DMS153 treated with DMSO at 0.1 percent for 48 hours (cell line): ENCODE results near the gene GPR68.
"Not testable (repeated sequence)": the region's sequence is repeated elsewhere in the genome, so short reads cannot be mapped to it uniquely, and the experiment has no call there.

ENCODE experiments used
- DNase-seq: peaks from one replicate; lab custom pipeline; 2025; ENCODE audit not compliant: unreplicated experiment; lab: John Stamatoyannopoulos, UW

The GPR68 gene

DNA sequence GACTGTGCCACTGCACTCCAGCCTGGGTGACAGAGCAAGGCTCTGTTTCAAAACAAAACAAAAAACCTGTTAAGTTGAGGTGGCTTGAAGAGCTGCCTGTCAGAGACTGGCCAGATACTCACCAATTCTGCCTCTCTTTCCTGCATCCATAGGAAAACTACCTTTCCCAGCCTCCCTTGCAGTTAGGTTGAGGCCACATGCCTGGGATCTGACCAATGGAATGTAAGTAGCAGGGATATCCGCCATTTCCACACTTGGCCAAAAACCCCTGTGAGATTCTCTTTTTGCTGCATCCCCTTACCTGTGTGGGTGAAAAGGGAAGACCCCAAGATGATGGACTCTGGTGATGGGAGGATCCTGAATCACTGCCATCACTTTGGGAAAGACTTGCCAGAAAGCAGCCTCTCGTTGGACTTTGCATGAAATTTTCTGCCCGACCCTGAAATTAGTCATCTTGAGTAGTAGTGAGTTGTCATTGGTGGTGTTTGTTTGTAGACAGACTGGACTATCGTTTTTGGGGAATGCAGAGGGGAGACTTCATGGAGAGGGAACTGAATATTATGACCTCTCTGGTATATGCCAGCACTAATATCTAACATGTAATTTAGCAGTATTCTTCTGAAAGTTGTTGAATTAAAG lies 14.0 kb downstream of the GPR68 start:
- DNase-seq, result no peak

DNA sequence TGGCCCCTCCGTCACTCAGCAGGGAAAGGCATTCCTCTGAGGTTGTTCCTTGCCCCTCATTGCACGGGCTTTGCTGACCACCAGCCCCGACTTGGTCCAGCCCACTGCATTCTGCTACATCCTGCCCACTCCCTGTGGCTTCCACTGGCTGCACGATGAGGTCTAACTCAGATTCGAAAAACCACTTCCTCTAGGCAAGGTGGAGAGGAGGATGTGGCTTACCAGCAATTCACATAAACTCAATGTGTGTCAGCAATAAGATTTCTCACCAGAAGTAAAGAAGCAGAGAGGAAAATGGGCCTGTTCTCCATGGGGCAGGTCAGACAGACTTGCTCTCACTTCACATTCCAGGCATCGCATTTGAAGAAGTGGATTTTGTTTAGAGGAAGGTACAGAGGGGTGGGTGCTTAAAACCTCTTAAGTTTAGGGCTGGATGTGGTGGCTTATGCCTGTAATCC lies 14.7 kb downstream of the GPR68 start:
- no peak for DNase-seq

DNA sequence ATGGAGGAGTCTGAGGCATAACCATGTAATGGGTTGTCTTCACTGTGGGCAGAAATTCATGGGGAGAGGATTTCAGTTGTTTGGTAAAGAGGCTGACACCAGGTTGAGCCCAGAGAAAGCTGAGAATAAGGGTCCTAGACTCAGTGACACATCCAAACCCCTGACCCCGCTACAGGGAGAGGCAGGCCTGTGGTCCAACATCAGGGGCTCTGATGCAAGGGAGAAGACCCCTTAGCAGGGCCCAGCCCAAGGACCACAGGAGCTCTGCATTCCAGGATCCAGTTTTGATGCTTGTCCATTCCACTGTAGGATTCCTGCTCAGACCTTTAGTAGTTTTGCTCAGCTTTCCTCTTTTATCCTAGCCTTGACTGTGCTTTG lies 15.5 kb downstream of the GPR68 start:
- DNase-seq, result no peak

DNA sequence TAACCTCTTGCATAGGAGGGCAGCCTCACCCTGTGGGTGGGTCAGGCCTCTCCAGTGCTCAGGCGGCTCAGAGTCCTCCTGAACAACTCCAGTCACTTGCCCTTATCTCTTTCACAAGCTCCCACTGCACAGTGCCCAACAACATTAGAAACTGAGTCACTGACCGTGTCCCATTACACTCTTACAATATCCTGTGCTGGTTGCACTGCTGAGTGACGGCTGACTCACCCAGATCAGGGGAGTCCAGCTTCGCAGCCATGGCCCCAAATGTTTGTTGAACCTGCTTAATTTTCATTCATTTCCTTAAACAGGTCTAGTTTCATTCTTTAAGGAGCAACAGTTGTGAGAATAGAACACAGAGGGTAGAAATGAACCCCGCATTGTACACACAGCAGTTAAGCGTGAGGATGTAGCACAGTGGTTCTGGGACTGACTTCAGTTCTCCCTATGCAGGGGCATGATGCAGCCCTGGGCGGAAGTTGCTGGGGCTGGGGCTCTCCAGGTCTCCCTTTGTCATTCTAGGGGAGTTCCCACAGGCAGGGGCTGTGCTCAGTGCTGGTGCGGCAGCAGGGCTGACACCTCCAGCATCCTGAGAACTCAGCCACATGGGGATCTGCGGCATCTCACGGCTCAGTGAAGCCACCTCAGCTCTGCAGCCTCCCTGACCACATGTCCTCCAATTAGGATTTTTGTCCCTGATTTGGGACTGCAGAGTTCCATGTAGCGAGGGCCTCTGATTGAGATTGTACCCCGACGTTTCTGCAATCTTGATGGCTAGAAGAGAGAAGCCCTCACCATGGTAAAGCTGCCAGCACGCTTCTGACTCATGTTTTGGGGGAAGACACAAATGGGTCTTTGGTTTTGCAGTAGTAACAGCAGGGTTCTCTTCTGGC lies 16.1 kb downstream of the GPR68 start:
- no peak for DNase-seq

DNA sequence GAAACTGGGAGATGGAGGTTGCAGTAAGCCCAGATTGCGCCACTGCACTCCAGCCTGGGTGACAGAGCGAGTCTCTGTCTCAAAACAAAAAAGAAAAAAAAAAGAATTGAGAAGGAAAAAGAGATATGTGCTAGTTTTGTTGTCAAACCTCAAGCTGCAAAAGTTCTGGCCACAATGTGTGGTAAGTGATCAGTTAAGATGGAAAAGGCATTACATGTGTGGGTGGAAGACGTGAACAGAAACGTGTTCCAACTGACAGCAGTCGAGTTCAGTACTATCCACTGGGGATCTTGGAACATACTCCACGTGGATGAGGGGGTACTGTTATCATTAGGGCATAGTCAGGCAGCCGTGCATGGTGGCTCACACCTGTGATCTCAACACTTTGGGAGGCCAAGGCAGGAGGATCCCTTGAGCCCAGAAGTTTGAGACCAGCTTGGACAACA lies 17.3 kb downstream of the GPR68 start:
- no peak for DNase-seq

DNA sequence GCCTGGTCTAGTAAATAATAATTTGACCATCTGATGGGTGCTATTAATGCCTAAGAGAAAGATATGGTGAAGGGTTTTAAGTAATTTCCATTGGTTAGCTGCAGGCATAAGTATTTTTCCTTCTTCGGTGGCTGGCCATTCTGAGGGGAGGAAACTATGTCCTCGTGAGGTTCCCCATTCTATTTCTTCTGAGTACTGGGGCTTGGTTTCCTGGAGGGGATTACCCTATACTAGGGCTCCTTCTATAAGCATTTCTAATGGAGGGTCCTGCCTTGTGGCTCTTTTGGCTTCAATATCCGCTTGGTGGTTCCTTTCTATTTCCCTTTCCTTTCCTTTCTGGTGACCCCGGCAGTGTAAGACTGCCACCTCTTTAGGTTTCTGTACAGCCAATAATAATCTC lies 18.1 kb downstream of the GPR68 start:
- not testable (repeated sequence) for DNase-seq

DNA sequence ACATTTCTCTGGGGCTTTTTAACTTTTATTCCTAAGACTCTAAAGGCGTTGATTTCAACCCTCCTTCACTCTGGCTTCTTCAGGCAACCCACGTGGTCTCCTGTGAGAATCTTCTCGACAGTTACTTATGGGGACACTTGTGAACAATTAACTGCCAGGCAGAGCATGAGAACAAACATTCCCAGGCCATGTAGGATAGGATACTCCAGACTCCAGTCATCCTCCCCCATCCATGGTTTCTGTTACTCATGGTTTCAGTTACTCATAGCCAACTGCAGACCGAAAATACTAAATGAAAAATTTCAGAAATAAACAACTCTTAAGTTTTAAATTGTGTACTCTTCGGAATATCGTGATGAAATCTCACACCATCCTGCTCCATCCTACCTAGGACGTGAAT lies 19.5 kb downstream of the GPR68 start:
- DNase-seq, result no peak

DNA sequence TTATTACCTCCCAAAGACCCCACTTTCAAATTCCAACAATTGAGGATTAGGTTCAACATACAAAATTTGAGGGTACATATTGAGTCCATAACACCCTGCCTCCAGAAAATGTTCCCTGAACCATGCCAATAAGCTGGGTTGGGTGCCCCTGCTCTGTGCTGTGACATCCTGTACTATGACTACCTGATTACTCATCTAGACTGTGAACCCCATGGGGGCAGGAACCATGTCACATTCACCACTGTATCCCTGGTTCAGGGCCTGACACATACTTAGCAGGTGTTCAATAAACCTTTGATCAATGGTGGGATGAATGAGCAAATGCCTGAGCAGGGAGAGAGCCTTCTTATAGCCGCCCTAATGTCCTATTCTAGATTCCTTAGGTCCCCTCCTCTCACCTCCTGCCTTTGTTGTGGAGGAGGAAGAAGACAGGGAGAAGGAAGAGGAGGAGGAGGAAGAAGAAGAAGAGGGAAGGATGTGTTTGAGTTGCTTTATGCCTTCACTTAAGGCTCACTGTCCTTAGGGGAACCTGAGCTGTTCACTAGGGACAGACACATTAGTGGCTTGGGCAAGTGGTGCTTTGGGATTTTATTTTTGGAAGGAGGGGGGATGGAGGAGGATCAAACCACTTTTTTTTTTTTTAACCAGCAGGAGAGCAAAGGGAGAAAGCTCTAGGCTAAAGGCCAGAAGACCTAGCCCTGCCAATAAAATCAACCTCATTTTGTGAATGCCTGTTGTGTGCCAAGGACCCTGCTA lies 21.3 kb downstream of the GPR68 start:
- no peak for DNase-seq

DNA sequence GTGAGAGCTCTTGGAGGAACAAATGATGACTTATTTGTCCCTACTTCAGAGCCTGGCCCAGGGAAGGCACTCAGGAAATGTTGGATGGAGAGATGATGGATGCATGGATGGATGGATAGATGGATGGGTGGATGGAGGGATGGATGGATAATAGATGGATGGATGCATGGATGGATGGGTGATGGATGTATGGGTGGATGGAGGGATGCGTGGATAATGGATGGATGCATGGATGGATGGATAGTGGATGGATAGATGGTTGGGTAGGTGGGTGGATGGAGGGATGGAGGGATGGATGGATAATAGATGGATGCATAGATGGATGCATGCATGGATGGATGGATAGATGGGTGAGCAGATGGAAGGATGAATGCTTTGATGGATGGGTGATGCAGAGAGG lies 23.2 kb downstream of the GPR68 start:
- no peak for DNase-seq

DNA sequence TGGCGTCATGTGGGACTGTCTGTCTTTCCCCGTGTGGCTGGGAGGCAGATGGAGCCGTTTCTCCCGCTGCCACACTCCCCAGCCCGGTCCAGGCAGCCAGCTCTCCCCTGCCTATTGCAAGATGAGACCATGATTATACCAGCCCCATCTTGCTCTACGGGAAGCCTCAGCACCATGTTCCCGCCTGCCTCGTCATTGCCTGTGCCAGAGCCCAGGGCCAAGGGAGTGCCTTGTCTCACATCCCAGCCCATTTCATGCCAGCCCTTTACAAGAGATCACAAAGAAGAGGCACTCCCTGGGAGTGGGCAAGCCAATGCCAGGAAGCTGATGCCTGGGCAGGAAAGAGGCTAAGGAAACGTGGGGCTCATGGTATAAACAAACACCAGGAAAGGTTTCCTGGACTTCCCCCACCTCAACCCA lies 23.9 kb downstream of the GPR68 start:
- DNase-seq, result no peak

DNA sequence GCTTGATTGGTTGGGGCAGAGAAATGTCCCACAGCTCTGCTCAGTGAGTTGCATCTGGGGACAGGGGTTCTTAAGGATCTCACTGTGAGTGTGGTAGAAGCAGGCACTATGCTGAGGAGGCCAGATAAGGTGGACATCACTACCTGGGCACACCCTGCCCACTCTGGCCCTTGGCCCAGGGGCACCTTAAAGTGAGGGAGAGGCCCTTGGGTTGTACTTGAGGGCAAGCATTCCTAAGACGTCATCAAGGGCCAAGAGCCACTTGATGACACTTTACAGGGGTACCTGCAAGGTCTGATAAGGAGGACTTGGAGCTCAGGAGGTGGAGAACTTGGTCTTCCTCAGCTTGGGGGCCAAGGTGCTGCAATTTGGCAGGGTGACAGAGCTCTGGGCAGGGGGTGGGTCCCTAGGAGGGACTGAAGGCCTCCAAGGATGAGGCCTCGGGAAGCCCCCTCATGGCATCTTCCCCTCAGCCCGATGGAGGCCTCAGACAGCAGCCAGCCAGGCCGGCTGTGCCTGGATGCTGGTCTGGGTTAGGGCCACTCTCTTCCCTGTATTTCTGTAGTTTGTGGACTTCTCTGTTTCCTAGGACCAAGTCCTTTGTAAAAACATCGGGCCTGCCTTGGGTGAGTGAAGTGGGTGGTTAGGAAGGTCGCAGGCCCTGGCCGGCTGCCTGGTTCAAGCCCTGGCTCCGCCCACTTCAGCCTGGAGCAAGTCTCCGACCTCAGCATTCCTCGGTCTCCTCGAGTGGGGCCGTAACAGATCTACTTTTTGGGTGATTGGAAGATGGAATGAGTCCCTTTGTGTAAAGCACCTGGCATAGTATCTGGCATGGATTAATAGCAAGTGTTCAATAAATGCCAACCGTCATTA lies 24.8 kb downstream of the GPR68 start:
- DNase-seq, result no peak

DNA sequence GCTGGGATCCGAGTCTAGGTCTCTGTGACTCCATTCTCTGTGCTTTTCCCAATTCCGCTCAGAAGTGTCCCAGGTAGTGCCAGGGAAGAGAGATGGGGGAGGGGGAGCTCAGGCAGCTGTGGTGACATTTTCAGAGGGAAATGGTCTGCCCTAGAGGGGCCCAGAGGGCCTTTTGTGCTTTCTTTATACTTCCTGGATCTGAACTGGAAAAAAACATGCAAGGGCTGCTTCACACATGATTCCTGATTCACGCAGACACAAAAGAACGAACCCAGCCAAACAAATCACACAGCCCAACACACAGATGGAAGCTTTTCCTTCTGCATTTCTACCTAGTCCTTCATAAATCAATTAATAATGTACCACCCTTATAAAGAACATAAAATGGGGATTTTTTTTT lies 26.5 kb downstream of the GPR68 start:
- no peak for DNase-seq

DNA sequence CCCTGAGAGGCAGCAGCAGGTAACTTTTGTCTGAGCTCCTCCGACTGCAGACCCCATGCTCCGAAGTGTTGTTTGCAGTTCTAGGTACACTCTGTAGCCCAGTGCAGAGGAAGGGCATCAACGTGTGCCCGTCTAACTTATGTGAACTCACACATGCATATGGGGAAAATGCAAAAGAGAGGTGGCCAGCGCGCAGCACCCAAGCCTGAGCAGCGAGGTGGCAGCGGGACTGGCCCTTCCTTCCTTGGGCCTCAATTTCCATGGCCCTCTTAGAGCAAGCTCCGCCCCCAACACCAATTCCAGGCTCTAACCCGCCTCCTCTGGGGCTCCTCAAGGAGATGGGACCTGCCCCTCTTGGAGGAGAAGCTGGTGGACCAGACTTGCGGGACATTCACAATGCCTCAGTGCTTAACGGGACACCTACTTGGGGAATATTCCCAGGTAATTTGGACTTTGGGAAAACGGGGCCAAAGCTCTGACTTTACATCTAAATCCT lies 27.7 kb downstream of the GPR68 start:
- DNase-seq, result no peak

DNA sequence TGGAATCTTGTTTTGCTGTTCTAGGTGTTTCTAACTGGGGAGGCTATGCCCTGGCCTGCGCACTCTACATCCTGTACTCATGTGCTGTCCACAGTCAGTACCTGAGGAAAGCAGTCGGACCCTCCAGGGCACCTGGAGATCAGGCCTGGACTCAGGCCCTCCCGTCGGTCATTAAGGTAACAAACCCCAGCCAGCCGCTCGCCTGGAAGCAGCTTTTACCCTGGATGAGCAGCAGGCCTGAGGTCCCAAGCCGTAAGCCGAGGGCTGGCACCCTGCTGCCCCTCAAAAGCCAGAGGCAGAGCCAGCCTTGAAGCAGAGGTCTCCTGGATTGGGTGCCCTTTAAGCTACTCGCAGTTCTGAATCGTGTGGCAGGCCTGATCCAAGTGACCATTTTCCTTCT lies 29.1 kb downstream of the GPR68 start:
- DNase-seq, result no peak

DNA sequence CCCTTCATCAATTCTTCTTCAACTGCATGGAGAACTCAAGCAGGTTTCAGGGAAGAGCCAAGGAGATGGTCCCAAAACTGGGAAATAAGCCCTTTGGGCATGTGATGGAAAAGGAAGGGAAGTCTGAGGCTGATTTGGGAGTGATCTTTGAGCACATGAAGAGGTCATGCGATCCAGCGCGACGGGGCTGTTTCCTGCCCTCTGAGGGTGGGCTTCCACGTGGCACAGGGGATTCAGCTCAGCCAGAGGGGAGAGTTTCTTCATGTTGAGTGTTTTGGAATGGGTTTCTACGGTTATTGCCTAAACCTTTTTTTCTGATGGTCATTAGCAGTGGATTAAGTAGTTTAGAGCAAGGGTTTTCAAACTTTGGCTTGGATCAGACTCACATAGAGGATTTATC lies 30.2 kb downstream of the GPR68 start:
- DNase-seq, result no peak

DNA sequence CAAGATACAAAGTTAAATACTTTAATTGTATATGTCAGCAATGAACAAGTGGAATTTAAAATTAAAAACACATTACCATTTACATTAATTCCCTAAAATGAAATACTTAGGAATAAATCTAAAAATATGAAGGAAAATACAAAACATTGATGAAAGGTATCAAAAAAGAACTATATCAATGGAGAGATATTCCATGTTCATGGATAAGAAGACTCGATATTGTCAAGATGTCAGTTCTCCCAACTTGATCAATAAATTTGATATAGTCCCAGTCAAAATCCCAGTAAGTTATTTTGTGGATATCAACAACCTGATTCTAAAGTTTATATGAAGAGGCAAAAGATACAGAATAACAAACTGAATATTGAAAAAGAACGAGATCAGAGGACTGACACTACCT lies 33.5 kb downstream of the GPR68 start:
- DNase-seq, result no peak

DNA sequence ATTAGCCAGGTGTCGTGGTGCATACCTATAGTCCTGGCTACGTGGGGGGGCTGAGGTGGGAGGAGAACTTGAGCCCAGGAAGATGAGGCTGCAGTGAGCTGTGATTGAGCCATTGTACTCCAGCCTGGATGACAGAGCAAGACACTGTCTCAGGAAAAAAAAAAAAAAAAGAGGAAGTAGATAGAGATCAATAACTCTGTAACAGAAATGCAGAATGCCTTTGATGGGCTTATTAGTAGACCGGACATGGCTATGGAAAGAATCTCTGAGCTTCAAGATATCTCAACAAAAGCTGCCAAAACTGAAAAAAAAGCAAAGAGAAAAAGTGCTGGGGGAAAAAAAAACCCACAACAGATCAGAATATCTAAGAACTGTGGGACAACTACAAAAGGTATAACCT lies 37.5 kb downstream of the GPR68 start:
- DNase-seq, result no peak

DNA sequence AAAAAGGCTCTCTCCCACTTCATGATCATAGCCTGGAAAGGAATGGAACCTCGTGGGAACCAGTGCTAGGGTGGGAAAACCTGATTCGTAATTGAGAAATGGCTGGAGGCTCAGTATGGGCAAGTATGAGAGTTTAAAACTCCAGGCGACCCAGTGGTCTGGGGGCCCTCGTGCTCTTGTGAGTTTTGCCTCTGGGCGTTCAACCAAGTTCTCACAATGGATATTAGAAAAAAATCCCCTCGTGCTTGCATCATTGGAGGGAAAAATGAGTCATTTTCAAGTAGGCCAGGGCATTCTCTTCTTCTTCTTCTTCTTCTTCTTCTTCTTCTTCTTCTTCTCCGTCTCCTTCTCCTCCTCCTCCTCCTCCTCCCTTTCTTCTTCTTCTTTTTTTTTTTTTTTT lies 39.0 kb downstream of the GPR68 start:
- DNase-seq, result no peak

DNA sequence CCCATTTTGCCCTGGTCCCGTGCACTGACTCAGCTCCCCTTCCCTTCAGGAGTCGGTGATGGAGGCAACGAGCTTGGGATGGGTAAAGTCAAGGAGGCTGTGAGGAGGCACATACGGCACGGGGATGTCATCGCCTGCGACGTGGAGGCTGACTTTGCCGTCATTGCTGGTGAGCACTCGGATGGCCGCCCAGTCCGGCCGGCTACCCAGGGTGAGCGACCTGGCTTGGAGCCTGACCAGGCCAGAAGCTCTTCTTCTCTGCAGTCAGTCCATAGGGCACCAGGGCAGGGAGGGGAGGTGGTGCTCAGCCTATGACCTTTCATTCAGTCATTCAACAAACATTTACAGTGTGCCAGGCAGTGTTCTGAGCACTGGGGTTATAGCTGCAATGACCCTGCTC lies 39.8 kb downstream of the GPR68 start:
- no peak for DNase-seq

DNA sequence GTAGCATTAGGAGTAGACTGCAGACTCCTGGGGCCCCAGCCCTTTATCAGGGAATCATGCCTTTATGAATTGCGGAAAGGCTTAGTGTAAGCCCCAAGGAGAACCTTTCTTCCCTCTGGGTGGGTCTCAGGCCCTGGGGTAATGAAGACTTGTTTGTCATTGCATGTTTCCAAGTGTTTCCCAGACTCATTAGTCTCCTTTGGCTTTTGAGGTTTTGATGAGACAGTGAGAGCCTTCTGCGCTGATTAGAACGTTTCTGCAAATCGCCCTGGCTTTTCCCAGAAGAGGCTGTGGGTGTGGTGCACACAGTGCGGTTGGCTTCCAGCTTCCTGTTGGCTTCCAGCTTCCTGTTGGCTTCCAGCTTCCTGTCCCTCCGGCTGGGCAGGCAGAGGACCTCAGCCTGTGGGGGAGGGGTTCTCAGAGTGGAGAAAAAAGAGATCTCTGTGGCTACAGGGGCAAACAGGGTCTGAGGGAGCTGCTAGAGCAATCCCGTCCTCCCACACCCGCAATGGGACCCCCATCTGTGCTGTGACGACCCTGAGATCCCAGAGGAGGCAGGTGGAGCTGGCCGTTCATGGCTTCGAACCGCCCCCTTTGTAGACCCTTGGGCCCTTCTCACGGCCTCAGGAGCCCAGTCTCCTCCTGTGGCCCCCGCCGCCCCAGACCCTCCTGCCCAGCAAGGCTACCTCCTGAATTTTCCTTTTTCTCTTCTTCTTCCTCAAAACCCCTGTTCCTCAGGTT lies 42.1 kb downstream of the GPR68 start:
- no peak for DNase-seq
